ENCODE results near the gene ELOVL5.
"Not testable (repeated sequence)": the region's sequence is repeated elsewhere in the genome, so short reads cannot be mapped to it uniquely, and the experiment has no call there.

The ELOVL5 gene

GRCh38 chr6:53357576-53358360 is 9.0 kb upstream of the ELOVL5 start:
- no peak for DNase-seq (ENCODE audit: low read depth, low spot score)
- no peak overlapping the region for H3K9ac ChIP-seq (ENCODE audit: insufficient read length)
- H3K36me3 ChIP-seq (ENCODE audit: insufficient read depth, low read length): no peaks in the 10 kb centered on the region
- no peak overlapping the region for H3K27ac ChIP-seq
- no peak overlapping the region for H3K4me3 ChIP-seq
- TF ChIP-seq FOXP2 (optimal IDR thresholded peaks at IDR 0.05; ENCODE audit: control extremely low read depth, extremely low read length, insufficient read depth) (no peak), POLR2AphosphoS5 (IDR thresholded peaks at IDR 0.05; ENCODE audit: borderline replicate concordance, low read depth, low read length) (no peak), EZH2 (IDR thresholded peaks at IDR 0.05) (no peak)
- H3K9me3 ChIP-seq (ENCODE audit: low read depth, low read length): no peaks in the 10 kb centered on the region

- H3K27ac ChIP-seq: no peak overlapping the region
- TF ChIP-seq EZH2 (IDR thresholded peaks at IDR 0.05) (no peak), POLR2AphosphoS5 (IDR thresholded peaks at IDR 0.05; ENCODE audit: borderline replicate concordance, low read depth, low read length) (no peak), FOXP2 (optimal IDR thresholded peaks at IDR 0.05; ENCODE audit: control extremely low read depth, extremely low read length, insufficient read depth) (no peak)
- H3K9me3 ChIP-seq (ENCODE audit: low read depth, low read length): no peaks in the 10 kb centered on the region
- no peaks in the 10 kb centered on the region for H3K36me3 ChIP-seq (ENCODE audit: insufficient read depth, low read length)
- H3K4me3 ChIP-seq: no peak overlapping the region
- H3K9ac ChIP-seq (ENCODE audit: insufficient read length): no peak overlapping the region
- DNase-seq (ENCODE audit: low read depth, low spot score): no peak
These were observed 4.9 kb upstream of the ELOVL5 start for GRCh38 chr6:53353624-53354023.

- no peak overlapping the region for H3K9ac ChIP-seq (ENCODE audit: insufficient read length)
- TF ChIP-seq FOXP2 (optimal IDR thresholded peaks at IDR 0.05; ENCODE audit: control extremely low read depth, extremely low read length, insufficient read depth) (no peak), EZH2 (IDR thresholded peaks at IDR 0.05) (no peak), POLR2AphosphoS5 (IDR thresholded peaks at IDR 0.05; ENCODE audit: borderline replicate concordance, low read depth, low read length) (no peak)
- H3K27ac ChIP-seq: no peak overlapping the region
- H3K36me3 ChIP-seq (ENCODE audit: insufficient read depth, low read length): no peaks in the 10 kb centered on the region
- no peaks in the 10 kb centered on the region for H3K9me3 ChIP-seq (ENCODE audit: low read depth, low read length)
- DNase-seq (ENCODE audit: low read depth, low spot score): no peak
- no peak overlapping the region for H3K4me3 ChIP-seq
These were observed 3.6 kb upstream of the ELOVL5 start for GRCh38 chr6:53352360-53352759.

- TF ChIP-seq POLR2AphosphoS5 (IDR thresholded peaks at IDR 0.05; ENCODE audit: borderline replicate concordance, low read depth, low read length) (no peak; the same call in none of the 2 replicates), FOXP2 (optimal IDR thresholded peaks at IDR 0.05; ENCODE audit: control extremely low read depth, extremely low read length, insufficient read depth) (no peak), EZH2 (IDR thresholded peaks at IDR 0.05) (no peak)
- Histone ChIP-seq H3K4me3 (peak overlapping the region; percentile 95), H3K9me3 (ENCODE audit: low read depth, low read length) (no peaks in the 10 kb centered on the region), H3K27ac (peak overlapping the region; percentile 93), H3K9ac (ENCODE audit: insufficient read length) (peak overlapping the region; percentile 93), H3K36me3 (ENCODE audit: insufficient read depth, low read length) (peaks cover 18% of the 10 kb centered on the region)
- no peak for DNase-seq (ENCODE audit: low read depth, low spot score)
These were observed 501 bp upstream of the ELOVL5 start for GRCh38 chr6:53349209-53349693.

- no peaks in the 10 kb centered on the region for H3K9me3 ChIP-seq (ENCODE audit: low read depth, low read length)
- peak overlapping the region; percentile 84 for H3K9ac ChIP-seq (ENCODE audit: insufficient read length)
- no peak for DNase-seq (ENCODE audit: low read depth, low spot score)
- peak overlapping the region; percentile 95 for H3K4me3 ChIP-seq
- H3K36me3 ChIP-seq (ENCODE audit: insufficient read depth, low read length): peaks cover 18% of the 10 kb centered on the region
- peak overlapping the region; percentile 87 for H3K27ac ChIP-seq
- TF ChIP-seq POLR2AphosphoS5 (IDR thresholded peaks at IDR 0.05; ENCODE audit: borderline replicate concordance, low read depth, low read length) (peak; percentile 70), FOXP2 (optimal IDR thresholded peaks at IDR 0.05; ENCODE audit: control extremely low read depth, extremely low read length, insufficient read depth) (no peak)
These were observed 804 bp downstream of the ELOVL5 start for GRCh38 chr6:53347921-53348370.

- DNase-seq (ENCODE audit: low read depth, low spot score): no peak
These were observed 1.4 kb downstream of the ELOVL5 start for GRCh38 chr6:53347250-53347920.

GRCh38 chr6:53346049-53346448 is 2.7 kb downstream of the ELOVL5 start:
- not testable (repeated sequence) for H3K9ac ChIP-seq (ENCODE audit: insufficient read length); H3K4me3 ChIP-seq; H3K9me3 ChIP-seq (ENCODE audit: low read depth, low read length); DNase-seq (ENCODE audit: low read depth, low spot score); H3K27ac ChIP-seq
- peaks cover 21% of the 10 kb centered on the region for H3K36me3 ChIP-seq (ENCODE audit: insufficient read depth, low read length)

More at GRCh38 chr6:53347250-53347920, 1.4 kb downstream of the ELOVL5 start:
- H3K4me3 ChIP-seq: peak overlapping the region; percentile 95
- no peak overlapping the region; the same call in 1 of the 2 replicates for H3K27ac ChIP-seq
- H3K9ac ChIP-seq (ENCODE audit: insufficient read length): peak overlapping the region; percentile 84
- no peaks in the 10 kb centered on the region for H3K9me3 ChIP-seq (ENCODE audit: low read depth, low read length)
- peaks cover 18% of the 10 kb centered on the region for H3K36me3 ChIP-seq (ENCODE audit: insufficient read depth, low read length)
- TF ChIP-seq POLR2AphosphoS5 (IDR thresholded peaks at IDR 0.05; ENCODE audit: borderline replicate concordance, low read depth, low read length): no peak
- no peak for TF ChIP-seq EZH2 (IDR thresholded peaks at IDR 0.05)
- TF ChIP-seq FOXP2 (optimal IDR thresholded peaks at IDR 0.05; ENCODE audit: control extremely low read depth, extremely low read length, insufficient read depth): no peak

GRCh38 chr6:53344969-53345368 is 3.8 kb downstream of the ELOVL5 start:
- no peak overlapping the region for H3K27ac ChIP-seq
- H3K4me3 ChIP-seq: no peak overlapping the region
- no peaks in the 10 kb centered on the region for H3K9me3 ChIP-seq (ENCODE audit: low read depth, low read length)
- no peak for DNase-seq (ENCODE audit: low read depth, low spot score)
- H3K9ac ChIP-seq (ENCODE audit: insufficient read length): no peak overlapping the region
- peaks cover 21% of the 10 kb centered on the region for H3K36me3 ChIP-seq (ENCODE audit: insufficient read depth, low read length)
- TF ChIP-seq EZH2 (IDR thresholded peaks at IDR 0.05): no peak
- no peak for TF ChIP-seq FOXP2 (optimal IDR thresholded peaks at IDR 0.05; ENCODE audit: control extremely low read depth, extremely low read length, insufficient read depth)
- TF ChIP-seq POLR2AphosphoS5 (IDR thresholded peaks at IDR 0.05; ENCODE audit: borderline replicate concordance, low read depth, low read length): no peak
